ENCODE measurements around the gene ORM1.

DNA sequence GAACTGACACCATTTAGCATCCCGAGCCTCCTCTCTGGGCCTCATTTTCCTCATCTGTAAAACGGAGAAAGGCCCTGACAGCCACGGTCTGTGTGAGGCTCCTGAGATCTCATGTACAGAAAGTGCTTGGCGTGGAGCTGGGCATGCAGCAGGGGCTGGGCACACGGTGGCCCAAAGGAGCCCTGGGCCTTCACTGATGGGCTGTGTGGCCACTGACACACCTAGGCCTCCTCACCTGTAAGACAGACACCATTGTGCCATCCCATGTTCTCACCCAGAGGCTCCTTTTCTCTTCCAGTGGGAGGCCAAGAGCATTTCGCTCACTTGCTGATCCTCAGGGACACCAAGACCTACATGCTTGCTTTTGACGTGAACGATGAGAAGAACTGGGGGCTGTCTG lies 1.6 kb downstream of the ORM1 start:
- TF ChIP-seq, protein P1, sequence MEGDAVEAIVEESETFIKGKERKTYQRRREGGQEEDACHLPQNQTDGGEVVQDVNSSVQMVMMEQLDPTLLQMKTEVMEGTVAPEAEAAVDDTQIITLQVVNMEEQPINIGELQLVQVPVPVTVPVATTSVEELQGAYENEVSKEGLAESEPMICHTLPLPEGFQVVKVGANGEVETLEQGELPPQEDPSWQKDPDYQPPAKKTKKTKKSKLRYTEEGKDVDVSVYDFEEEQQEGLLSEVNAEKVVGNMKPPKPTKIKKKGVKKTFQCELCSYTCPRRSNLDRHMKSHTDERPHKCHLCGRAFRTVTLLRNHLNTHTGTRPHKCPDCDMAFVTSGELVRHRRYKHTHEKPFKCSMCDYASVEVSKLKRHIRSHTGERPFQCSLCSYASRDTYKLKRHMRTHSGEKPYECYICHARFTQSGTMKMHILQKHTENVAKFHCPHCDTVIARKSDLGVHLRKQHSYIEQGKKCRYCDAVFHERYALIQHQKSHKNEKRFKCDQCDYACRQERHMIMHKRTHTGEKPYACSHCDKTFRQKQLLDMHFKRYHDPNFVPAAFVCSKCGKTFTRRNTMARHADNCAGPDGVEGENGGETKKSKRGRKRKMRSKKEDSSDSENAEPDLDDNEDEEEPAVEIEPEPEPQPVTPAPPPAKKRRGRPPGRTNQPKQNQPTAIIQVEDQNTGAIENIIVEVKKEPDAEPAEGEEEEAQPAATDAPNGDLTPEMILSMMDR (IDR thresholded peaks at IDR 0.05; ENCODE audit: extremely low read depth in 1 of 2, insufficient read depth in 1 of 2, low read depth in 1 of 2, low read length in 2 of 2) = no peak
- no peak for TF ChIP-seq EZH2 (IDR thresholded peaks at IDR 0.05; ENCODE audit: borderline replicate concordance, low read depth, low read length, severe bottlenecking)
- TF ChIP-seq, protein P2, sequence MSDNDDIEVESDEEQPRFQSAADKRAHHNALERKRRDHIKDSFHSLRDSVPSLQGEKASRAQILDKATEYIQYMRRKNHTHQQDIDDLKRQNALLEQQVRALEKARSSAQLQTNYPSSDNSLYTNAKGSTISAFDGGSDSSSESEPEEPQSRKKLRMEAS (IDR thresholded peaks at IDR 0.05; ENCODE audit: insufficient read depth, insufficient read length) = no peak
- no peak for TF ChIP-seq FOS (IDR thresholded peaks at IDR 0.05; ENCODE audit: borderline replicate concordance, insufficient read depth, low read length)
- no peak for TF ChIP-seq POLR2A (IDR thresholded peaks at IDR 0.05; ENCODE audit: low read depth, low read length)
- TF ChIP-seq POLR2AphosphoS5 (IDR thresholded peaks at IDR 0.05; ENCODE audit: insufficient read depth, low read depth, low read length) = no peak
- no peak for TF ChIP-seq JUN (IDR thresholded peaks at IDR 0.05; ENCODE audit: borderline replicate concordance, insufficient read depth, insufficient read length, low read depth)
- no peak for TF ChIP-seq MYC (IDR thresholded peaks at IDR 0.05; ENCODE audit: low read depth, low read length)
- TF ChIP-seq GATA2 (IDR thresholded peaks at IDR 0.05; ENCODE audit: insufficient read depth, insufficient read length, low read depth, low read length) = no peak
